AG09319 (cell line): ENCODE results near the gene C5.

Experiments
- DNase-seq: peaks from one replicate; pipeline ENCODE4 v3.0.0-alpha.2; 2010; ENCODE audit warnings: low read depth; ENCODE audit errors: extremely low read depth
- TF ChIP-seq, protein P1 (sequence below): IDR thresholded peaks from 2 replicates; pipeline ENCODE4 v1.5.1; 2011; ENCODE audit warnings: low read depth, mild to moderate bottlenecking, inconsistent platforms, low read length, moderate library complexity

C5 gene

DNA sequence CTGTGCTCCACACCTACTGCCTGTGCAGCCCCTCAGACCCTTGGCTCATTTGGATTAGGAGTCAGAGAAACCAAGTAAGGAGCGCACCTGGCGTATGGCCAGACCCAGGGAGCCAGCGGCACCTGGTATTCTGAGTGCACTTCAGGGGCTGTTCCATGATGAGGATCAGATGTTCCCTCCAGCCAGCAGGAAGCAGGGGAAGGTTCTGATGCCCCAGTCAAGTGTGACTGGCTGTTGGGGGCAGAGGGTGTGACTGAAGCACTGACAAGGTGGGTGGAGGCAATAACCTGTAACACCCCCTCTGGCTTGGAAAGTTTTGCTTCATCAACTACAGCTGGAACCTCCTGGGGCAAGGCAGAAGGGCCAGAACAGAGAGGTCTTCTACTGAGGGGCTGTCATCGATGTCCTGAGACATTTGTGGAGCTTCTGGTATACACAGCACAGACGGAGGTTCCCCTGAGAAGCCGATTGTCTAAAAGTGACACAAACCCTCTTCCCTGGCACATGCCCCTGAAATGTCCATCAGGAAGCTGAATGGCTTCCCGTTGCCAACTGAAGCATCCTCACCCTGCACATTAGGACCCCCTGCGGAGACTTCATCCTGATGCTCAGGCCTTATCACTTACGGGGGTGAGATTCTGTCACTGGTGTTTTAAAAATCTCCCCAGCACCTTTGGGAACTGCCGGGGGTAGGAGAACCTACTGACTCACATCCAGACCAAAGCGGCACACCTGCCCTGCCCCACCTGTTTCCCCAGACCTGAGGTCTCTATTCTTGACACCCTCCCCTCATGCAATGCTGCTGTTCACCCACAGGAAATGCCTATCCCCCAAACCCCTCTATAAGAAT is 144.5 kb downstream of the C5 start:
- TF ChIP-seq, protein P1, sequence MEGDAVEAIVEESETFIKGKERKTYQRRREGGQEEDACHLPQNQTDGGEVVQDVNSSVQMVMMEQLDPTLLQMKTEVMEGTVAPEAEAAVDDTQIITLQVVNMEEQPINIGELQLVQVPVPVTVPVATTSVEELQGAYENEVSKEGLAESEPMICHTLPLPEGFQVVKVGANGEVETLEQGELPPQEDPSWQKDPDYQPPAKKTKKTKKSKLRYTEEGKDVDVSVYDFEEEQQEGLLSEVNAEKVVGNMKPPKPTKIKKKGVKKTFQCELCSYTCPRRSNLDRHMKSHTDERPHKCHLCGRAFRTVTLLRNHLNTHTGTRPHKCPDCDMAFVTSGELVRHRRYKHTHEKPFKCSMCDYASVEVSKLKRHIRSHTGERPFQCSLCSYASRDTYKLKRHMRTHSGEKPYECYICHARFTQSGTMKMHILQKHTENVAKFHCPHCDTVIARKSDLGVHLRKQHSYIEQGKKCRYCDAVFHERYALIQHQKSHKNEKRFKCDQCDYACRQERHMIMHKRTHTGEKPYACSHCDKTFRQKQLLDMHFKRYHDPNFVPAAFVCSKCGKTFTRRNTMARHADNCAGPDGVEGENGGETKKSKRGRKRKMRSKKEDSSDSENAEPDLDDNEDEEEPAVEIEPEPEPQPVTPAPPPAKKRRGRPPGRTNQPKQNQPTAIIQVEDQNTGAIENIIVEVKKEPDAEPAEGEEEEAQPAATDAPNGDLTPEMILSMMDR = no peak
- DNase-seq = no peak

DNA sequence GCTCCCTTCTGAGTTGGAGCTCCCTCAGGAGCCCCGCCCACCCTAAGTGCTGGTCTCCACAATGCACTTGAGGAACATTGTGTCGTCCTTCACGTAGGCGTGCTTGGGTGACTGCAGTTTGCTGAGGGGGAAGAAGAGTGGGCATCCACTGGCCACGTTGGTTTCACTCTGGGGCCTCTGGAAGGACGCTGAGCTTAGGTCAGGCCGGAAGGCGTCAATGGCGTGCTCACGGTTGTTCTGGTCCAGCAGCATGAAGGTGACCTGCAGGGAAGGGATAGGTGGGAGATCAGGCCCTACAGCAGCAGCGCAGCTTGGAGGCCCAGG is 145.1 kb downstream of the C5 start:
- no peak for DNase-seq
- TF ChIP-seq, protein P1 = no peak

DNA sequence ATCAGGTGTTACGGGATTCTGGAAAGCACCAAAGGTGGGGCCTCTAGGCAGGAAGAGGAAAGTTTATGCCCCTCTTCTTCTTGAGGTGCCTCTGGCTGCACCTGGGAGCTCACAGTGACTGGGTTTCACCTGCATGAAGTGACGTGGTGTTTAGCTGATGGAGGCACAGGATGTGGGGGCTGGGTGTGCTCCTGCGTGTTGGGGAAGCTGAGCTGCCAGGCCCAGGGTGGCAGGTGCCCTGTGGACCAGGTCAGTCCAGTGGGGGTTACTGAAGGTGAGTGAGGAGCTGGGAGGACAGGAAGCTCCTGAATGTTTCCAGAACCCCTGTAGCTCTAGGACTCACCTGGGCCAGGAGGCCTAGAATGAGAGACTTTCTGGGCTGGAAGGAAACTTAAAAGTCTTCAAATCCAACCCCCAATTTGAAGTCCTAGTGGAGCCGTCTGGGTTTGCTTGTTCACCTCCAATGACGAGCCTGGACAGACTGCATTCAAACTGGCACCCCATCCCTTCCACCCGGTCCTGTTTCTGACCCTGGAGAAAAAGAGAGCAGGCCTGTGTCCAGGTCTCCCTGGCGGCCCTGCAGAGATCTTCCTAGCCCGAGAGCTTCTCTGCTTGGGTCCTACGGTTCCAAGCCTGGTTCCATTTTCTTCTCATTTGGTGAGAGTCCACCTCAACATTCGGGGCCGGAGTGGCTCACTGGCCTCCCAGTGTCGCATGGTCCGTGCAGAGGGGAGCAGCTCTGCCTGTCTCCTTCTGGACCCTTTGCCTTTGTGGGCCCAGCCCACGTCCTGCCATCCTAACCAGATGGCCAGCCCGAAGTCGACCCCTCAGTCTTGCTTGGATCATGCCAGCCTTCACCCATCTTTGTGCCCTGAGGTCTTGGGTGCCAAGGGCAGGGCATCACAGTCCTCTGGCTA is 145.8 kb downstream of the C5 start:
- TF ChIP-seq, protein P1 = no peak
- DNase-seq = no peak

DNA sequence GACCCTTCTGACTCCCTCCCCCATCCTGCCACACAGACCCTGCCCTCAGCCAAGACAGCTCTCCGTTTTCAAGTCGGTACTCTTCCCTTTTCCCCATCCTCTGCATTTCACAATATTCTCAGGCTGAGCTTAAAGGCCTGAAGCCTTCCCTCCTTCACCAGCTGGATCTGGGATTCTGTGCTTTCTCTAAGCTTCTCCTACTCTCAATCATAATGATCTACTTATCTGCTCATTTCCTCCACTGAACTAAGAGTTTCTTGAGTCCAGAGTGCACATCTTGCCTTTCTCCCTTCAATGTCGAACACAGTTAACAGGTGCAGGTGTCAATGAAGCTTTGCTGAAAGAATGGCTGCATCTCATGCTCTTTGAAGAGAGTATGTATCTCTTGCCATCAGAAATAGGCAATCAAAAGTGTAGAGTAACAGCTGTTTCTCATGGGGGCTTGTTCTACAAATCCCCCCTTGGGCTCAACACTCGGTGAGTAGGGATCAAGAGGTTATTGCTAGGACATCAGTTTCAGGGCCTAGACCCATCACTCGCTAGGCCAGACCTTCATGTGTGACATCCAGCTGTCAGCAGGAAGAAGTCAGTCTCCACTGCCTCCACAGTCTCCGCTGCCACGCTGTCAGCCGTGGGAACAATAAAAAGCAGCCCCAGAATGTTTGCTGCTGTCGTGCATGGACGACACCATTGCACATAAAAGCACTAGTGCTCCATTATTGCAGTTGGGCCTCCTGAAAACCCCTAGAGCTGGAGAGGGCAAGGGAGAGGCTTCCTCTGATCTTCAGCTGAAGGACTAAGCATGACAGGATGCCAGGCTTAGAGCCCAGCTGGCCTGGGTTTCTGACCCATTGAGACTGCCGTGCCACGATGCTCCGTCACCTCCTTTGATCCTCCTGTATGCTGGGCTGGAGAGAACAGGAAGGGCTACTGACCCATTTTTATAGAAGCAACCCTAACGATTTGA is 147.2 kb downstream of the C5 start:
- no peak for DNase-seq
- TF ChIP-seq, protein P1 = no peak
